Keratinocyte (primary cell): ENCODE results near the gene CHRNB4. TPM values are rescaled to one million over a fixed set of nuclear protein-coding genes. Genes with fewer than 3 reads are reported as not detected.
A peak's percentile ranks its signal among the peaks of the same experiment; 100 is the strongest.

Experiments used
- DNase-seq: peaks from one replicate; pipeline ENCODE4 v3.0.0-alpha.2; 2011; ENCODE audit warnings: low read depth, missing footprints, low spot score
- FAIRE-seq: peaks from 2 replicates; lab custom pipeline; 2011; peaks lifted over from hg19 to GRCh38; lab: Jason Lieb, UNC
- H2AFZ ChIP-seq: 2 replicates; pipeline ENCODE4 v1.6.0; 2012; ENCODE audit warnings: low read length, control low read depth, inconsistent platforms; ENCODE audit not compliant: control insufficient read depth
- H3K27ac ChIP-seq: 2 replicates; pipeline ENCODE4 v1.5.1; 2011; ENCODE audit warnings: low read length; ENCODE audit not compliant: control insufficient read depth, insufficient read depth
- H3K27me3 ChIP-seq: 3 replicates; pipeline ENCODE4 v1.6.0; 2011; ENCODE audit warnings: low read length; ENCODE audit not compliant: control insufficient read depth, insufficient read depth; ENCODE audit errors: extremely low read depth
- H3K36me3 ChIP-seq, 2 experiments: 2 replicates in 1 of 2; 3 replicates in 1 of 2; pipeline ENCODE4 v1.5.1; 2011; ENCODE audit warnings: low read length in 2 of 2, mild to moderate bottlenecking in 1 of 2; ENCODE audit not compliant: control insufficient read depth in 2 of 2, insufficient read depth in 2 of 2; ENCODE audit errors: extremely low read depth in 1 of 2
- H3K4me1 ChIP-seq: 3 replicates; pipeline ENCODE4 v1.5.1; 2011; ENCODE audit warnings: low read length; ENCODE audit not compliant: control insufficient read depth, insufficient read depth; ENCODE audit errors: extremely low read depth
- H3K4me2 ChIP-seq: 3 replicates; pipeline ENCODE4 v1.6.0; 2011; ENCODE audit warnings: low read depth, low read length; ENCODE audit not compliant: control insufficient read depth, insufficient read depth; ENCODE audit errors: extremely low read depth
- H3K4me3 ChIP-seq, 3 experiments: fragments of 200-600 bp in 1 of 3; sonication (generic) in 1 of 3; 2 replicates in 2 of 3; 3 replicates in 1 of 3; pipeline ENCODE4 v1.5.1; 2011 to 2016; ENCODE audit warnings: low read length in 3 of 3, mild to moderate bottlenecking in 3 of 3, control low read depth in 2 of 3, inconsistent platforms in 1 of 3, low read depth in 1 of 3, mixed read lengths in 1 of 3, mixed run types in 1 of 3, moderate library complexity in 1 of 3; ENCODE audit not compliant: control insufficient read depth in 2 of 3, insufficient read depth in 2 of 3; ENCODE audit errors: extremely low read depth in 1 of 3
- H3K79me2 ChIP-seq: 2 replicates; pipeline ENCODE4 v1.6.0; 2012; ENCODE audit warnings: low read length; ENCODE audit not compliant: control insufficient read depth, insufficient read depth
- H3K9ac ChIP-seq: 3 replicates; pipeline ENCODE4 v1.6.0; 2011; ENCODE audit warnings: low read length; ENCODE audit not compliant: control insufficient read depth, insufficient read depth; ENCODE audit errors: extremely low read depth
- H3K9me1 ChIP-seq: 3 replicates; pipeline ENCODE4 v1.6.0; 2011; ENCODE audit warnings: low read length; ENCODE audit not compliant: control insufficient read depth, insufficient read depth; ENCODE audit errors: extremely low read depth
- H3K9me3 ChIP-seq: 2 replicates; pipeline ENCODE4 v1.5.1; 2012; ENCODE audit warnings: low read depth, low read length; ENCODE audit not compliant: control insufficient read depth
- H4K20me1 ChIP-seq: 3 replicates; pipeline ENCODE4 v1.6.0; 2011; ENCODE audit warnings: low read length; ENCODE audit not compliant: control insufficient read depth, insufficient read depth; ENCODE audit errors: extremely low read depth
- CTCF ChIP-seq, 3 experiments: IDR thresholded peaks in 1 of 3; conservative IDR thresholded peaks in 1 of 3; optimal IDR thresholded peaks in 1 of 3; 2 replicates in 2 of 3; 3 replicates in 1 of 3; pipeline versions ENCODE3 to v1.5.1; 2011; ENCODE audit warnings: low read length in 3 of 3, mild to moderate bottlenecking in 3 of 3, moderate library complexity in 2 of 3, control low read depth in 1 of 3, inconsistent platforms in 1 of 3; ENCODE audit not compliant: insufficient read depth in 2 of 3; ENCODE audit errors: extremely low read depth in 1 of 3
- EZH2 ChIP-seq: IDR thresholded peaks from one replicate; pipeline ENCODE4 v1.6.1; 2012; ENCODE audit warnings: inconsistent platforms, mild to moderate bottlenecking, low read length, moderate library complexity
- dilution Hi-C: fragments of 300-500 bp; cut with MboI; formaldehyde crosslinking; loops from one replicate; pipeline ENCODE4 v1.7.0; 2020; ENCODE audit warnings: low sequenced_read_pairs; ENCODE audit not compliant: extremely low pct_ligation_motif_present
- polyA plus RNA-seq, 5 experiments: library from polyadenylated mRNA; depleted of rRNA in 3 of 5; stranded (reverse) in 3 of 5; stranded (forward) in 1 of 5; unstranded in 1 of 5; fragments of >200 nt; gene quantifications; 1 replicate in 1 of 5; 2 replicates in 3 of 5; 3 replicates in 1 of 5; pipeline versions ENCODE4 v1.2.1 to v1.2.3, GENCODE V29; 2011 to 2012; ENCODE audit warnings: missing spikeins in 2 of 5, low read depth in 1 of 5, low replicate concordance in 1 of 5

Gene CHRNB4
- polyA plus RNA-seq, 1 donor (not counting 4 experiments of a cell fraction or from before 2014, with no cell fraction given): 0.04 TPM

- Histone ChIP-seq H3K9ac (no peak overlapping the region), H3K9me3 (no peaks in the 10 kb centered on the region), H3K4me1 (peaks cover 5% of the 10 kb centered on the region), H2AFZ (no peak overlapping the region), H3K27me3 (peaks cover 38% of the 10 kb centered on the region), H3K79me2 (no peaks in the 10 kb centered on the region), H3K27ac (no peak overlapping the region), H3K4me2 (no peak overlapping the region), H3K36me3 (no peaks in the 10 kb centered on the region), H3K4me3 (no peak overlapping the region), H3K9me1 (no peaks in the 10 kb centered on the region), H4K20me1 (no peaks in the 10 kb centered on the region)
- TF ChIP-seq CTCF (optimal IDR thresholded peaks at IDR 0.05 in 1 of 3, IDR thresholded peaks at IDR 0.05 in 1 of 3, conservative IDR thresholded peaks at IDR 0.05 in 1 of 3; ENCODE audit: extremely low read depth in 1 of 3, insufficient read depth in 2 of 3, low read length in 3 of 3) (no peak), EZH2 (no peak)
- DNase-seq (no peak), FAIRE-seq (no peak)
- dilution Hi-C loops: no loop called here
Observed at GRCh38 chr15:78621810-78622402, 19.1 kb downstream of the CHRNB4 start.

DNA sequence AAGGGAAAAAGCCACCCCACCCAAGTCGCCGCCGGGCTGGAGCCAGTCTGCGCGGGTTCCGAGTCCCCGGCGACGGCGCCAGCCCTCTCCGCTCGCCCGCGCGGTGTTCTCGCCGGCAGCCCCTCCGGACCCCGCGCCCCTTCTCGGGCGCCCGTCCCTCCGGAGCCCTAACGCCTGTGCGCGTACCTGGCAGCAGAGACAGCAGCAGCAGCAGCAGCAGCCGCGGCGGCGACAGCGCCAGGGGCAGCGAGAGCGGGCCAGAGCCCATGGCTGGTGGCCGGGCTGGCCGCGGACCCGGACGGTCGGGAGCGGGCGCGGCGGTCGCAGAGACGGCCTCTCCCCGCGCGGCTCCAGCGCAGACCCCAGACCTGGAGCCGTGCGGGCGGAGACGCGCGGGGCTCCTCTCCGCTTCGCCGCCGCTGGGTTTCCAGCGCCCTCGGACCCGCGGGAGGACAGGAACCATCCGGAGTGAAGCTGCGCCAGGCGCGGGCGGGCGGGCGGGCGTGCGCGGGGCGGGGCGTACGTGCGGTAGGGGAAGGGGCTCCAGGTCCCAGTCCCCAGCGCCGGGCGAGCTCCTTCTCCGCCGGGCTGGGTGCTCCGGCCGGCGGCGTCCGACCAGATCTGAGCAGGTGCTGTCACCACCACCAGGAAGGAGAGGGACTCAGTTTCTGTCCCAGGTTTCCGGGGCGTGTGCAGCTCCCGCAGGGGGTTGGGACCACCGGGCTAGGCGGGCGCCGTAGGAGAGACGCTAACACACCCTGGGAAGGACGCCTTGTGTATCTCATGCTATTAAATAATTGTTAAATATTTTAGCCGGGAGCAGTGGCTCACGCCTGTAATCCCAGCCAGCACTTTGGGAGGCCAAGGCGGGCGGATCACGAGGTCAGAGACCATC, 20.2 kb downstream of the CHRNB4 start, which contains the start of gene CHRNA3:
Gene CHRNA3 (minus strand): TSS at position 470 of the 895 bp plus-strand sequence. CDS start 202 bp downstream, at position 268.
- Histone ChIP-seq H3K4me2 (peak within 1 kb of the TSS; percentile 62), H3K4me3 (peak within 1 kb of the TSS; percentile 9 to 53 (median 45)), H3K79me2 (no peaks in the 10 kb centered on the region), H3K27me3 (peaks cover 38% of the 10 kb centered on the region), H3K36me3 (no peaks in the 10 kb centered on the region), H3K9me3 (no peaks in the 10 kb centered on the region), H3K4me1 (peaks cover under 1% of the 10 kb centered on the region), H4K20me1 (no peaks in the 10 kb centered on the region), H3K27ac (no peak within 1 kb of the TSS), H2AFZ (peak within 1 kb of the TSS; percentile 26), H3K9me1 (no peaks in the 10 kb centered on the region), H3K9ac (no peak within 1 kb of the TSS)
- no peak for TF ChIP-seq EZH2
- no peak for TF ChIP-seq CTCF (optimal IDR thresholded peaks at IDR 0.05 in 1 of 3, IDR thresholded peaks at IDR 0.05 in 1 of 3, conservative IDR thresholded peaks at IDR 0.05 in 1 of 3; ENCODE audit: extremely low read depth in 1 of 3, insufficient read depth in 2 of 3, low read length in 3 of 3)
- FAIRE-seq (no peak), DNase-seq (no peak)
- dilution Hi-C loops: no loop called here
